ENCODE measurements around the gene VAV2. TPM values are rescaled to one million over a fixed set of nuclear protein-coding genes. Genes with fewer than 3 reads are reported as not detected.

The VAV2 gene
- total RNA-seq, 2 donors from 2014 or later: 3.4 to 6.0 TPM

DNA sequence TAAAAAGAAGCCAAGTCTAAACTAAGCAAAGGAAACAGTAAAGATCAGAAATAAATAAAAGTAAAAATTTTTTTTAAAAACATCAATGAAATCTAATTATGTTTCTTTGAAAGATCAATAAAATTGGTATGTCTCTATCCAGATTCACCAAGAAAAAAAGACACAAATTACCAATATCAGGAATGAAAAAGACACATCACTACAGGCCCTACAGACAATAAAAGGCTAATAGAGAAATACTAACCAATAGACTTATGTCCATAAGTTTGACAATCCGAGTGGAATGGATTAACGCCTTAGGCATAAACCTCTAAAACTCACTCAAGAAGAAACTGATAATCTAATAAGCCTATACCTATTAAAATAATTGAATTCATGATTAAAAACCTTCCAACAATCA is 45.5 kb upstream of the VAV2 start:
- Histone ChIP-seq H3K4me3 (no peak overlapping the region), H3K36me3 (peaks cover 84% of the 10 kb centered on the region), H3K27ac (no peak overlapping the region), H3K4me1 (peaks cover 0 to 9% of the 10 kb centered on the region in 2 donors), H3K9me3 (peaks cover 0 to 18% of the 10 kb centered on the region in 2 donors), H3K27me3 (no peaks in the 10 kb centered on the region)
- TF ChIP-seq, protein P1, sequence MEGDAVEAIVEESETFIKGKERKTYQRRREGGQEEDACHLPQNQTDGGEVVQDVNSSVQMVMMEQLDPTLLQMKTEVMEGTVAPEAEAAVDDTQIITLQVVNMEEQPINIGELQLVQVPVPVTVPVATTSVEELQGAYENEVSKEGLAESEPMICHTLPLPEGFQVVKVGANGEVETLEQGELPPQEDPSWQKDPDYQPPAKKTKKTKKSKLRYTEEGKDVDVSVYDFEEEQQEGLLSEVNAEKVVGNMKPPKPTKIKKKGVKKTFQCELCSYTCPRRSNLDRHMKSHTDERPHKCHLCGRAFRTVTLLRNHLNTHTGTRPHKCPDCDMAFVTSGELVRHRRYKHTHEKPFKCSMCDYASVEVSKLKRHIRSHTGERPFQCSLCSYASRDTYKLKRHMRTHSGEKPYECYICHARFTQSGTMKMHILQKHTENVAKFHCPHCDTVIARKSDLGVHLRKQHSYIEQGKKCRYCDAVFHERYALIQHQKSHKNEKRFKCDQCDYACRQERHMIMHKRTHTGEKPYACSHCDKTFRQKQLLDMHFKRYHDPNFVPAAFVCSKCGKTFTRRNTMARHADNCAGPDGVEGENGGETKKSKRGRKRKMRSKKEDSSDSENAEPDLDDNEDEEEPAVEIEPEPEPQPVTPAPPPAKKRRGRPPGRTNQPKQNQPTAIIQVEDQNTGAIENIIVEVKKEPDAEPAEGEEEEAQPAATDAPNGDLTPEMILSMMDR (IDR thresholded peaks at IDR 0.05): no peak
- no peak for DNase-seq (ENCODE audit: low spot score)

DNA sequence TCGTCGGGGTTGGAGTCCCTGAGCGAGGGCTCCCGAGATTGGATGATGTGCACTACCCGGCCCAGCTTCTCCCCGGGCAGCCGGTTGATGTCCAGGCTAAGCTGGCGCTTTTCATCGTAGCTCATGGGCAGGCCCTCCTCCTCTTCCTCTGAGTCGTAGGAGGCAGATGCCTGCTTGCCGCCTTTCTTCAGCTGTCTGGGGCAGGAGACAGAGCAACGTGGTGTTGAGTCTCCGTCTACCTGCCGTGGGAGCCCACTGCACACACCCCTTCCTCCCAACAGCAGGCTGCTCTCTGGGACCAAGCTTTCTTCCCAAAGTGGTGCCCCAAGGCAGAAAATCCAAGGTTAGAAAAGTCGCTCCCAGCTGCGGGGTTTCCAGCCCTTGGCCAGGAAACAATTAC is 44.0 kb upstream of the VAV2 start:
- H3K27me3 ChIP-seq: no peaks in the 10 kb centered on the region
- peaks cover 87% of the 10 kb centered on the region for H3K36me3 ChIP-seq
- peaks cover 0 to 18% of the 10 kb centered on the region in 2 donors for H3K9me3 ChIP-seq
- no peak for DNase-seq (ENCODE audit: low spot score)
- TF ChIP-seq, protein P1 (IDR thresholded peaks at IDR 0.05): no peak
- H3K4me1 ChIP-seq: peaks cover 0 to 6% of the 10 kb centered on the region in 2 donors
- no peak overlapping the region for H3K27ac ChIP-seq
- no peak overlapping the region for H3K4me3 ChIP-seq

GRCh38 chr9:134035041-134036039 is 43.2 kb upstream of the VAV2 start:
- H3K9me3 ChIP-seq: peaks cover 0 to 18% of the 10 kb centered on the region in 2 donors
- no peak overlapping the region for H3K4me3 ChIP-seq
- TF ChIP-seq, protein P1 (IDR thresholded peaks at IDR 0.05): no peak
- no peaks in the 10 kb centered on the region for H3K4me1 ChIP-seq
- no peak for DNase-seq (ENCODE audit: low spot score)
- no peaks in the 10 kb centered on the region for H3K27me3 ChIP-seq
- no peak overlapping the region for H3K27ac ChIP-seq
- peaks cover 82% of the 10 kb centered on the region for H3K36me3 ChIP-seq

DNA sequence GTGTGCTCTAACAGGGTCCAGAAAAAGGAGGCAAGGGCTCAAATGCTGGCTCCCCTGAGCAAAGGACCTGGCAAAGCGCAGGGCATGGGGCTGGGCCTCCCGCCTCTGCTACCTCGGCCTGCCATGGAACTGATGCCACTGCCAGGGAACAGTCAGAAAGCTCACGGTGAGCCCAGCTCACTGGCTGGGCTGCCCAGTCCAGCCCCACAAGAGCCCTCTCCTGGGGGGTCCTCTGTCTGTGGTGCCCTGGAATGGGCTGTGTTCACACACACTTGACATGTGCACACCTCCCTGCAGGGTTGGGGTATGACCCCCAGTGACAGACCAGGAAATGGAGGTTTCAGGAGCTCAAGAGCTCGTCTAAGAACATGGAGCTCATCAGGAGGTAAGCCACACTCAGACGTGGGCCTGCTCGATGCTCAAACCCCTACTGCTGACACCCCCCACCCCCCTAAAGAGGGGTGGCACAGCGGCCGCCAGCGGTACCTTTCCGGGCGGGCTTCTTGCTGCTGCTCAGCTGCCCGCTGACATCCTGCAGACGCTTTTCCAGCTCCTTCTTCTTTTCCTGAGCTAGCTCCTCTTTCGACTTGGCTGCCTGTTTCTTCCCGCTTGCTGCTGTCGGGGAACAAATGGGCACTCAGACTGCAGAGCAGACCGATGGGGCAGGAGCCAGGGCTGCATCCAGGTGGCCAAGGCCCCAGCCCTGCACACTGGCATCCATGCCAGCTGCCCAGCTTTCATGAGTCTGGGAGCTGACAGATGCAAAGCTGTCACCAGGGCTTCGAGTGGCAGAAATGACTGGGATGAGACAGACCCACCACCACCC is 42.3 kb upstream of the VAV2 start:
- H3K36me3 ChIP-seq: peaks cover 73% of the 10 kb centered on the region
- no peak for DNase-seq (ENCODE audit: low spot score)
- peaks cover 0 to 18% of the 10 kb centered on the region in 2 donors for H3K9me3 ChIP-seq
- H3K27me3 ChIP-seq: no peaks in the 10 kb centered on the region
- H3K4me1 ChIP-seq: no peaks in the 10 kb centered on the region
- H3K27ac ChIP-seq: no peak overlapping the region
- H3K4me3 ChIP-seq: no peak overlapping the region
- TF ChIP-seq, protein P1 (IDR thresholded peaks at IDR 0.05): no peak

- no peaks in the 10 kb centered on the region for H3K27me3 ChIP-seq
- TF ChIP-seq, protein P1 (IDR thresholded peaks at IDR 0.05): no peak
- H3K4me1 ChIP-seq: no peaks in the 10 kb centered on the region
- DNase-seq (ENCODE audit: low spot score): no peak
- H3K9me3 ChIP-seq: peaks cover 0 to 12% of the 10 kb centered on the region in 2 donors
- peaks cover 65% of the 10 kb centered on the region for H3K36me3 ChIP-seq
- no peak overlapping the region for H3K4me3 ChIP-seq
- H3K27ac ChIP-seq: no peak overlapping the region
Observed at GRCh38 chr9:134033516-134034214, 41.5 kb upstream of the VAV2 start.
